ENCODE results near the gene SGTA.

GRCh38 chr19:2798733-2799132 is 15.7 kb upstream of the SGTA start:
- TF ChIP-seq FOXA1 (IDR thresholded peaks at IDR 0.05) (no peak), CTCF (IDR thresholded peaks at IDR 0.05; ENCODE audit: low read depth, low read length, missing input control) (no peak), MAX (IDR thresholded peaks at IDR 0.05) (no peak), YY1 (IDR thresholded peaks at IDR 0.05) (no peak), REST (IDR thresholded peaks at IDR 0.05) (no peak), ZBTB33 (IDR thresholded peaks at IDR 0.05) (no peak), TAF1 (conservative IDR thresholded peaks at IDR 0.05) (no peak)
